Endothelial cell of umbilical vein (primary cell): Measurements from ENCODE around the gene PSORS1C1. TPM values are rescaled to one million over a fixed set of nuclear protein-coding genes. Genes with fewer than 3 reads are reported as not detected.

Source experiments
- BruUV-seq: library from RNA; stranded (reverse); fragments of 400-500 nt; replicated peaks from 2 replicates; lab custom pipeline; 2021; lab: Mats Ljungman, UMichigan
- CTCF ChIA-PET: fragments of 300-600, 350-600 bp; sonication (Branson Sonifier 250); formaldehyde crosslinking; loops from one replicate; lab custom pipeline; 2021; ENCODE audit warnings: antibody characterized with exemption, inconsistent platforms; lab: Charles Lee
- POLR2A ChIA-PET: fragments of 300-600, 350-600 bp; sonication (Branson Sonifier 250); formaldehyde crosslinking; loops from one replicate; lab custom pipeline; 2021; ENCODE audit warnings: antibody characterized with exemption, inconsistent platforms; lab: Charles Lee
- DNase-seq: peaks from one replicate; pipeline ENCODE4 v3.0.0-alpha.2; 2011; ENCODE audit warnings: low read depth, low spot score
- FAIRE-seq: peaks from 2 replicates; lab custom pipeline; 2011; peaks lifted over from hg19 to GRCh38; lab: Jason Lieb, UNC
- H2AFZ ChIP-seq: 2 replicates; pipeline ENCODE4 v1.6.0; 2012; ENCODE audit warnings: low read depth, low read length, control low read depth, inconsistent platforms
- H3K27ac ChIP-seq: 2 replicates; pipeline ENCODE4 v1.5.1; 2011; ENCODE audit warnings: low read depth, mild to moderate bottlenecking, control low read depth, low read length, moderate library complexity; ENCODE audit not compliant: insufficient read depth
- H3K27me3 ChIP-seq, 2 experiments: 2 replicates each; pipeline versions ENCODE4 v1.6.0 to v1.6.1; 2011; ENCODE audit warnings: low read length in 2 of 2, mixed read lengths in 1 of 2; ENCODE audit not compliant: control insufficient read depth in 2 of 2, insufficient read depth in 2 of 2
- H3K36me3 ChIP-seq, 2 experiments: 2 replicates in 1 of 2; 3 replicates in 1 of 2; pipeline ENCODE4 v1.5.1; 2011; ENCODE audit warnings: low read length in 2 of 2, mild to moderate bottlenecking in 1 of 2, moderate library complexity in 1 of 2; ENCODE audit not compliant: control insufficient read depth in 2 of 2, insufficient read depth in 2 of 2; ENCODE audit errors: extremely low read depth in 1 of 2
- H3K4me1 ChIP-seq: 3 replicates; pipeline ENCODE4 v1.5.1; 2011; ENCODE audit warnings: mild to moderate bottlenecking, low read length; ENCODE audit not compliant: control insufficient read depth, insufficient read depth; ENCODE audit errors: extremely low read depth
- H3K4me2 ChIP-seq: 2 replicates; pipeline ENCODE4 v1.6.1; 2011; ENCODE audit warnings: low read length, control low read depth, mixed read lengths; ENCODE audit not compliant: insufficient read depth
- H3K4me3 ChIP-seq, 3 experiments: fragments of 200-600 bp in 1 of 3; sonication (generic), shearing (Covaris generic) in 1 of 3; replicated peaks in 1 of 3; 2 replicates each; pipeline ENCODE4 v1.5.1; 2011 to 2016; ENCODE audit warnings: control low read depth in 3 of 3, low read length in 3 of 3, mild to moderate bottlenecking in 2 of 3, inconsistent platforms in 1 of 3, low read depth in 1 of 3, moderate library complexity in 1 of 3; ENCODE audit not compliant: insufficient read depth in 1 of 3
- H3K79me2 ChIP-seq: 2 replicates; pipeline ENCODE4 v1.6.0; 2012; ENCODE audit warnings: low read length, inconsistent platforms; ENCODE audit not compliant: control insufficient read depth, insufficient read depth
- H3K9ac ChIP-seq: replicated peaks from 2 replicates; pipeline ENCODE3; 2011; ENCODE audit warnings: low read length, control low read depth; ENCODE audit not compliant: insufficient read depth; ENCODE audit errors: extremely low read depth
- H3K9me1 ChIP-seq: replicated peaks from 3 replicates; pipeline ENCODE4 v1.6.0; 2011; ENCODE audit warnings: mild to moderate bottlenecking, low read length; ENCODE audit not compliant: control insufficient read depth, insufficient read depth; ENCODE audit errors: extremely low read depth
- H3K9me3 ChIP-seq: replicated peaks from 2 replicates; pipeline ENCODE4 v1.5.1; 2012; ENCODE audit warnings: low read length, inconsistent platforms; ENCODE audit not compliant: control insufficient read depth, insufficient read depth
- H4K20me1 ChIP-seq: replicated peaks from 2 replicates; pipeline ENCODE3; 2011; ENCODE audit warnings: mild to moderate bottlenecking, low read length; ENCODE audit not compliant: control insufficient read depth, insufficient read depth; ENCODE audit errors: extremely low read depth
- EZH2 ChIP-seq: IDR thresholded peaks from 2 replicates; pipeline ENCODE4 v1.6.1; 2012; ENCODE audit warnings: borderline replicate concordance, low read depth, mild to moderate bottlenecking, moderate library complexity, low read length, inconsistent platforms; ENCODE audit not compliant: severe bottlenecking
- FOS ChIP-seq: IDR thresholded peaks from 2 replicates; pipeline ENCODE4 v1.6.1; 2011; ENCODE audit warnings: mild to moderate bottlenecking, low read length, moderate library complexity, borderline replicate concordance; ENCODE audit not compliant: insufficient read depth
- GATA2 ChIP-seq: IDR thresholded peaks from 2 replicates; pipeline ENCODE4 v1.7.0; 2011; ENCODE audit warnings: low read depth, mild to moderate bottlenecking, moderate library complexity, mixed read lengths, low read length; ENCODE audit not compliant: insufficient read length, insufficient read depth
- JUN ChIP-seq: IDR thresholded peaks from 2 replicates; pipeline ENCODE4 v1.6.1; 2011; ENCODE audit warnings: borderline replicate concordance, low read depth; ENCODE audit not compliant: insufficient read length, insufficient read depth
- MYC ChIP-seq: IDR thresholded peaks from one replicate; pipeline ENCODE4 v1.6.1; 2011; ENCODE audit warnings: mild to moderate bottlenecking, low read depth, low read length
- POLR2A ChIP-seq: IDR thresholded peaks from 2 replicates; pipeline ENCODE4 v1.6.1; 2012; ENCODE audit warnings: low read depth, mild to moderate bottlenecking, control low read depth, low read length
- POLR2AphosphoS5 ChIP-seq: IDR thresholded peaks from 2 replicates; pipeline ENCODE4 v1.6.1; 2012; ENCODE audit warnings: low read depth, mild to moderate bottlenecking, control low read depth, low read length, moderate library complexity; ENCODE audit not compliant: insufficient read depth
- dilution Hi-C: fragments of 300-500 bp; cut with MboI; formaldehyde crosslinking; loops from one replicate; pipeline ENCODE4 v1.15.0; 2019; ENCODE audit warnings: low sequenced_read_pairs; ENCODE audit not compliant: extremely low pct_ligation_motif_present
- intact Hi-C: fragments of 100-400 bp; cut with micrococcal nuclease; formaldehyde crosslinking; loops from one replicate; pipeline ENCODE4 v1.10.0; 2022
- polyA plus RNA-seq, 4 experiments: library from polyadenylated mRNA; depleted of rRNA in 3 of 4; stranded (reverse) in 3 of 4; unstranded in 1 of 4; fragments of >200 nt; gene quantifications; 2 replicates each; pipeline versions ENCODE4 v1.2.1 to v1.2.3, GENCODE V29; 2011 to 2012; ENCODE audit warnings: missing spikeins in 1 of 4
- total RNA-seq: library from RNA; stranded (reverse); gene quantifications from 2 replicates; pipeline ENCODE4 v1.2.3, GENCODE V29; 2021
- TF ChIP-seq, protein P1 (sequence below): IDR thresholded peaks from 2 replicates; pipeline ENCODE4 v1.6.1; 2011; ENCODE audit not compliant: insufficient read depth, insufficient read length
- TF ChIP-seq, protein P2 (sequence below), 2 donors: IDR thresholded peaks; 1 replicate in 1 of 2; 2 replicates in 1 of 2; pipeline ENCODE4 v1.5.1; 2011; ENCODE audit warnings: low read length in 2 of 2, mild to moderate bottlenecking in 2 of 2, moderate library complexity in 2 of 2, control low read depth in 1 of 2, inconsistent platforms in 1 of 2, low read depth in 1 of 2; ENCODE audit not compliant: insufficient read depth in 1 of 2; ENCODE audit errors: extremely low read depth in 1 of 2

Gene PSORS1C1
- total and polyA plus RNA-seq, 2 donors (not counting 3 experiments of a cell fraction or from before 2014, with no cell fraction given), result 1.1 to 13.2 TPM

DNA sequence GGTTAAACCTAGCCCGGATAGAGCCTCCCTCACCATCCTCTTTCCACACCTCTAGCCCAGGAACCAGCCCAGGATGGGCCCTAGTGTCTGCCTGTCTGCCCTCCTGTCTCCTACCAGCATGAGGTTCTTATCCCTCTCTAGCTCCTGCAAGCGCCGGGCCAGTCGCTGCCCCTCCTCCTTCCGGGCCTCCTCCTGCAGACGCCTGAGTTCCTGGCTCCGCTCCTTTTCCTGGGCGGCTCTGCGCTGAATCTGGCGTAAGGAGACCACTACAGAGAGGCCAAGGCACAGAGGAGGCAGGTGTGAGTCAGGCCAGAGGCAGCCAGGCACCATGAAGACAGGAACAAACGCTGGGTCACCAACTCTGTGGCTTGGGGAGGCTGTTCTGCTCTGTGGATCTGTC lies 28.5 kb downstream of the PSORS1C1 start:
- TF ChIP-seq, protein P1, sequence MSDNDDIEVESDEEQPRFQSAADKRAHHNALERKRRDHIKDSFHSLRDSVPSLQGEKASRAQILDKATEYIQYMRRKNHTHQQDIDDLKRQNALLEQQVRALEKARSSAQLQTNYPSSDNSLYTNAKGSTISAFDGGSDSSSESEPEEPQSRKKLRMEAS, result no peak
- no peak for TF ChIP-seq FOS
- TF ChIP-seq GATA2, result no peak
- TF ChIP-seq JUN, result no peak
- no peak for TF ChIP-seq MYC
- no peak for TF ChIP-seq POLR2AphosphoS5
- Histone ChIP-seq H3K9me1 (no peaks in the 10 kb centered on the region), H3K9ac (no peak overlapping the region), H3K9me3 (no peaks in the 10 kb centered on the region), H3K4me2 (no peak overlapping the region), H3K79me2 (no peaks in the 10 kb centered on the region), H3K27me3 (no peaks in the 10 kb centered on the region), H3K4me3 (no peak overlapping the region), H3K27ac (no peak overlapping the region), H4K20me1 (no peaks in the 10 kb centered on the region), H3K36me3 (peaks cover 0 to 8% of the 10 kb centered on the region in 2 experiments), H3K4me1 (peaks cover 8% of the 10 kb centered on the region), H2AFZ (no peak overlapping the region)
- no peak for DNase-seq
- ChIA-PET POLR2A (no interaction called here), CTCF (interaction anchor here (0.6 to 1.6 kb wide), 4 partner anchors 10 to 223 kb away, joined by 3 to 6 read pairs (median 4); no protein-coding TSS in a partner anchor)
- BruUV-seq, result no TSS peak
- dilution Hi-C loops, result no loop called here
- no peak for FAIRE-seq
- intact Hi-C loops, result no loop called here

DNA sequence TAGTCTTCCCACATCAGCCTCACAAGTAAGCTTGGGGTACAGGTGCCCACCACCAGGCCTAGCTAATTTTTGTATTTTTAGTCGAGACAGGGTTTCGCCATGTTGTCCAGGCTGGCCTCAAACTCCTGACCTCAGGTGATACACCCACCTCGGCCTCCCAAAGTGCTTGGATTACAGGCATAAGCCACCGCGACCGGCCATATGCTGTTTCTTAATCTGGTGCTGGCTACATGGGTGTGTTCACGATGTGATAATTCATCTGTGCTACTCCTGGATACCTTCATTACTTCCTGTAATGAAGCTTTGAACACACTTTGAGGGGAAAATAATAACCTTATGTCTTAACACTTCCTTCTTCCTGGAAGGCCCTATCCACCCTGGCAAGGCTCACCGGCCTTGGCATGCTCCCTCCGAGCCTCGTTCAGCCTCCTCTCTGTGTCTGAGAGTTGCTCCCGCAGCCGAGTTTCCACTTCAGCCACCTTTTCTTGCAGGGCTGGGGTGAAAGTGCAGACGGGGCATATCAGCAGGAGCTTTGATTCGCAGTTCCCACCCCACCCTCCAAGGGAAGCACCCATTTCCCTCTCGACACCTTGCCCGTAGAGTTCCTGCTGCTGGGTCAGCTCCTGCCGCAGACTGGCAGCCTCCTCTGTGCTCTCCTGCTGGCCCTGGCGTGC lies 29.8 kb downstream of the PSORS1C1 start:
- DNase-seq, result no peak
- dilution Hi-C loops (no loop called here), intact Hi-C loops (no loop called here)
- no TSS peak for BruUV-seq
- Histone ChIP-seq H4K20me1 (no peaks in the 10 kb centered on the region), H3K9me1 (no peaks in the 10 kb centered on the region), H3K4me3 (no peak overlapping the region), H3K79me2 (no peaks in the 10 kb centered on the region), H3K4me1 (peaks cover 7% of the 10 kb centered on the region), H2AFZ (no peak overlapping the region), H3K9ac (no peak overlapping the region), H3K9me3 (no peaks in the 10 kb centered on the region), H3K36me3 (peaks cover 0 to 11% of the 10 kb centered on the region in 2 experiments), H3K27ac (no peak overlapping the region), H3K4me2 (no peak overlapping the region), H3K27me3 (no peaks in the 10 kb centered on the region)
- CTCF ChIA-PET, result interaction anchor here (1.6 kb wide), 1 partner anchor 48 kb away, joined by 6 read pairs; no protein-coding TSS in a partner anchor
- POLR2A ChIA-PET, result interaction anchor here (0.6 kb wide), 1 partner anchor 47 kb away, joined by 5 read pairs; no protein-coding TSS in a partner anchor
- no peak for TF ChIP-seq GATA2
- TF ChIP-seq, protein P2, sequence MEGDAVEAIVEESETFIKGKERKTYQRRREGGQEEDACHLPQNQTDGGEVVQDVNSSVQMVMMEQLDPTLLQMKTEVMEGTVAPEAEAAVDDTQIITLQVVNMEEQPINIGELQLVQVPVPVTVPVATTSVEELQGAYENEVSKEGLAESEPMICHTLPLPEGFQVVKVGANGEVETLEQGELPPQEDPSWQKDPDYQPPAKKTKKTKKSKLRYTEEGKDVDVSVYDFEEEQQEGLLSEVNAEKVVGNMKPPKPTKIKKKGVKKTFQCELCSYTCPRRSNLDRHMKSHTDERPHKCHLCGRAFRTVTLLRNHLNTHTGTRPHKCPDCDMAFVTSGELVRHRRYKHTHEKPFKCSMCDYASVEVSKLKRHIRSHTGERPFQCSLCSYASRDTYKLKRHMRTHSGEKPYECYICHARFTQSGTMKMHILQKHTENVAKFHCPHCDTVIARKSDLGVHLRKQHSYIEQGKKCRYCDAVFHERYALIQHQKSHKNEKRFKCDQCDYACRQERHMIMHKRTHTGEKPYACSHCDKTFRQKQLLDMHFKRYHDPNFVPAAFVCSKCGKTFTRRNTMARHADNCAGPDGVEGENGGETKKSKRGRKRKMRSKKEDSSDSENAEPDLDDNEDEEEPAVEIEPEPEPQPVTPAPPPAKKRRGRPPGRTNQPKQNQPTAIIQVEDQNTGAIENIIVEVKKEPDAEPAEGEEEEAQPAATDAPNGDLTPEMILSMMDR (IDR thresholded peaks at IDR 0.05; ENCODE audit: extremely low read depth in 1 of 2, insufficient read depth in 1 of 2, low read depth in 1 of 2, low read length in 2 of 2), result no peak
- TF ChIP-seq JUN, result no peak
- no peak for TF ChIP-seq FOS
- TF ChIP-seq EZH2, result no peak
- no peak for TF ChIP-seq MYC
- TF ChIP-seq, protein P1, result no peak
- no peak for TF ChIP-seq POLR2AphosphoS5
- no peak for TF ChIP-seq POLR2A
- FAIRE-seq, result no peak
